NCI-H345 treated with DMSO at 0.1 percent for 48 hours (cell line): ENCODE measurements around the gene NCOA4.
"Not testable (repeated sequence)": the region's sequence is repeated elsewhere in the genome, so short reads cannot be mapped to it uniquely, and the experiment has no call there.

Source experiments
- DNase-seq: peaks from one replicate; lab custom pipeline; 2025; ENCODE audit not compliant: unreplicated experiment; lab: John Stamatoyannopoulos, UW

NCOA4 gene

GRCh38 chr10:46020344-46020657 lies 10.1 kb downstream of the NCOA4 start:
- DNase-seq: no peak

- no peak for DNase-seq
These were observed 10.7 kb downstream of the NCOA4 start for GRCh38 chr10:46019569-46020343.

- DNase-seq: no peak
These were observed 11.3 kb downstream of the NCOA4 start for GRCh38 chr10:46019177-46019528.

GRCh38 chr10:46018453-46019176 lies 11.8 kb downstream of the NCOA4 start:
- DNase-seq: no peak

GRCh38 chr10:46017733-46018132 lies 12.7 kb downstream of the NCOA4 start:
- DNase-seq: no peak

GRCh38 chr10:46016811-46017210 lies 13.6 kb downstream of the NCOA4 start:
- no peak for DNase-seq

GRCh38 chr10:46016190-46016589 lies 14.2 kb downstream of the NCOA4 start:
- DNase-seq: no peak

GRCh38 chr10:46014683-46015405 lies 15.6 kb downstream of the NCOA4 start:
- DNase-seq: no peak

GRCh38 chr10:46014206-46014605 lies 16.2 kb downstream of the NCOA4 start:
- no peak for DNase-seq

- DNase-seq: no peak
These were observed 17.7 kb downstream of the NCOA4 start for GRCh38 chr10:46012746-46013145.

GRCh38 chr10:46006219-46006618 lies 24.2 kb downstream of the NCOA4 start:
- no peak for DNase-seq

GRCh38 chr10:46005383-46005782 lies 25.0 kb downstream of the NCOA4 start:
- DNase-seq: no peak

- DNase-seq: no peak
These were observed 25.5 kb downstream of the NCOA4 start for GRCh38 chr10:46004963-46005362.

GRCh38 chr10:46002916-46003693 lies 27.3 kb downstream of the NCOA4 start:
- DNase-seq: no peak

- DNase-seq: not testable (repeated sequence)
These were observed 28.2 kb downstream of the NCOA4 start for GRCh38 chr10:46002189-46002687.

GRCh38 chr10:46001187-46001756 lies 29.2 kb downstream of the NCOA4 start:
- DNase-seq: no peak

GRCh38 chr10:46000538-46000937 lies 29.9 kb downstream of the NCOA4 start:
- no peak for DNase-seq

GRCh38 chr10:45999955-46000354 lies 30.5 kb downstream of the NCOA4 start:
- DNase-seq: not testable (repeated sequence)

GRCh38 chr10:45997994-45998763 lies 32.2 kb downstream of the NCOA4 start:
- no peak for DNase-seq

GRCh38 chr10:45997557-45997956 lies 32.9 kb downstream of the NCOA4 start:
- no peak for DNase-seq
